ENCODE data around the gene ST3GAL4.

Gene ST3GAL4

GRCh38 chr11:126311401-126312291 lies 43.8 kb upstream of the ST3GAL4 start:
- no peak for TF ChIP-seq CTCF (conservative IDR thresholded peaks at IDR 0.05; ENCODE audit: low read depth, low read length)
- H3K4me3 ChIP-seq (ENCODE audit: low read depth, low read length), result no peak overlapping the region
- DNase-seq (ENCODE audit: low read depth), result no peak

GRCh38 chr11:126312961-126313360 lies 42.5 kb upstream of the ST3GAL4 start:
- H3K4me3 ChIP-seq (ENCODE audit: low read depth, low read length), result no peak overlapping the region
- no peak for TF ChIP-seq CTCF (conservative IDR thresholded peaks at IDR 0.05; ENCODE audit: low read depth, low read length)

GRCh38 chr11:126313826-126314225 lies 41.7 kb upstream of the ST3GAL4 start:
- DNase-seq (ENCODE audit: low read depth), result no peak
- H3K4me3 ChIP-seq (ENCODE audit: low read depth, low read length), result no peak overlapping the region
- TF ChIP-seq CTCF (conservative IDR thresholded peaks at IDR 0.05; ENCODE audit: low read depth, low read length), result no peak

More at GRCh38 chr11:126312961-126313360, 42.5 kb upstream of the ST3GAL4 start:
- no peak for DNase-seq (ENCODE audit: low read depth)

GRCh38 chr11:126317432-126317755 lies 38.1 kb upstream of the ST3GAL4 start:
- H3K4me3 ChIP-seq (ENCODE audit: low read depth, low read length), result no peak overlapping the region
- no peak for TF ChIP-seq CTCF (conservative IDR thresholded peaks at IDR 0.05; ENCODE audit: low read depth, low read length)
- DNase-seq (ENCODE audit: low read depth), result no peak

- no peak for TF ChIP-seq CTCF (conservative IDR thresholded peaks at IDR 0.05; ENCODE audit: low read depth, low read length)
- peak overlapping the region; percentile 21 for H3K4me3 ChIP-seq (ENCODE audit: low read depth, low read length)
- DNase-seq (ENCODE audit: low read depth), result peak; percentile 87
These were observed 37.5 kb upstream of the ST3GAL4 start for GRCh38 chr11:126317756-126318573.

GRCh38 chr11:126318574-126319373 lies 36.7 kb upstream of the ST3GAL4 start:
- TF ChIP-seq CTCF (conservative IDR thresholded peaks at IDR 0.05; ENCODE audit: low read depth, low read length), result no peak
- peak overlapping the region; percentile 6 for H3K4me3 ChIP-seq (ENCODE audit: low read depth, low read length)
- peak; percentile 94 for DNase-seq (ENCODE audit: low read depth)
